AG08395 (cell line): ENCODE data around the gene AGK.

Experiments used
- DNase-seq: peaks from one replicate; pipeline ENCODE4 v3.0.0; 2012; ENCODE audit warnings: mixed read lengths, low spot score

Gene AGK

GRCh38 chr7:141648276-141649114 lies 97.3 kb downstream of the AGK start:
- no peak for DNase-seq

GRCh38 chr7:141649137-141649864 lies 98.1 kb downstream of the AGK start:
- no peak for DNase-seq

DNA sequence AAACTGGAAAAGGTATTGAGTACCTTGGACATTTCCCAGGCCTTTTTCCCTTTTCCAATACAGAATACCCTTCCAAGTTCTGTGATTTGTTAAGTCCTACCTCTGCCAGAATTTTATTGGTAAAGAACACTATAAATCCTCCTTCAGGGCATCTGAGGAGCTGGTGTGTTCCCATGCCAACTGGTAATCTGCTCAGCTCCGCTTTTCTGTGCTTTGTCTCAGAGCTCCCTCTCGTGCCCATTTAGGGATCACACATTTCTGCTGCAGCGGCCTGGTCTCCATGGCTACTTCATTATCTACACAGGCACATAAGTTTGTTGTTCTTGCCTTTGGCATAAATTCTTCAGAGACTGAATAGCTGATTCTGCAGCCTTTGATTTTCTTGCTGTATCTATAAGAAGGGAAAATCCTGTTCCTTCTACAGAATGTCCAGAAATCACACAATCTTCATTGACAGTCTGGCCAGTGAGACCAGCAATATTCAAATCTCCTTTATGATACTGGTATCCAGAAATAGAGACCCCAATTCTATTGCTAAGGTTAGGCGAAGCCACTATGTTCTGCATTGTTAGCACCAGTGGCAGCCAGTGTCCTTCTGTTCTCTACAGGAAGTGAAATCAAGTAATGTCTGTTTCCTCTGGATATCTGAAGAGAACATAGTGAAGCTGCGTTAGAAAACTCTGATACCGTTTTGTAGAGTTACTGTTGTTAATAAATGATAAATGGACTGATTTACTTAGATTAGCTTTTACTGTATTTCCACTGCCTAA lies 98.8 kb downstream of the AGK start:
- peak; percentile 90 for DNase-seq

GRCh38 chr7:141651417-141651816 lies 100.2 kb downstream of the AGK start:
- DNase-seq, result no peak

GRCh38 chr7:141652691-141653090 lies 101.5 kb downstream of the AGK start:
- DNase-seq, result no peak

- peak; percentile 62 for DNase-seq
Measured at GRCh38 chr7:141654551-141654950, 103.3 kb downstream of the AGK start.

GRCh38 chr7:141659501-141659900 lies 108.3 kb downstream of the AGK start:
- DNase-seq, result no peak

DNA sequence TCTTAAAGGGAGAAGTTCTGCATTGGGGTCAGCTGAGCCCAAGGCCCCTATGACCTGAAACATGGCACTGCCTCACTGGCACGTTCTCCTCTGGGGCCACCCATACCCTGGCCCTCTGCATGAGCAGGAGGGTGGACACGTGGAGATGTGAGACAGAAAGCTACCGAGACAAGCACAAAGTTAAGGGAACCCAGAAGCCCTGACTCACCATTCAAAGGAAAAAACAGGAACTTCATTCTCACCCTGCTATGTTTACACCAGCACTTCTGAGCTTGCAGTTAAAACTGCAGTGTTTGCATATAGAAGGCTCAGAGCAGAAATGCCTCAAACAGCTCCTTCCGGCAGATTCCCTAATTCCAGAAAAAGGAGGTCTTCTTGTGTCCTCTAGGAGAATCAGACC lies 109.0 kb downstream of the AGK start:
- no peak for DNase-seq

DNA sequence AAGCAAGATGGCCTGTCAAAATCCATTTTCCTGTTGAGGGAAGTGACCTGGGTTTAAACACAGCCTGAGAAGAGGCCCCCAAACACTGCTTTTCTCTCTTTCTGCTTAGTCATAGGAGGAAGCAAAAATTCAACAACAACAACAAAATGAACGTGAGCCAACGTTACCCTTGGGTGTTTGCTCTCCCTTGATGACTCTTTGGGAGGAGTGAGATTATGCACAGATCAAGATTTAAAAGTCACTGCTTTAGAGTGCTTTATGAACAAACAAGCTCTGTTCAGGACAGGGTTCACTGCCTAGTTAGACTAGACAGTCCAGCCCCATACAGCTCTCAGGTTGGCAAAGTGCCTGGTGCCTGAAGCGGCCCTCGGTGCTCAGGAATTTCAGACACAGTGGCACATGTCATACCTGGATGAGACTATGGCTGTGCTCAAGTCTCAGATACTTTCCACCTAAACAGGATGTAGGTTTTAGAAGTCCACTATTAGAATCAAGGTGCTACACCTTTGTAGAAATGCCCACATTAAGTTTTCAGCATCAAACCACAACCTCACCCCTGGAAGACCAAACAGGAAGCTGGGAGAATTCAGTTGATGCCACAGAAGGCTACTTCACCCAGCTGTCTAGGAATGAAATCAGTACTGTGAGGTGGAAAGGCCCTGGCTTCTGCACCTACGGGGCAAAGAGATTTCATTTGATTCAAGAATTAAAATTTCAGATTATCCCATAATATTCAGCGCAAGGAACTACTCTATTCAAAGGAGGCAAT lies 112.1 kb downstream of the AGK start:
- no peak for DNase-seq

- DNase-seq, result no peak
Measured at GRCh38 chr7:141664450-141664849, 113.2 kb downstream of the AGK start.

DNA sequence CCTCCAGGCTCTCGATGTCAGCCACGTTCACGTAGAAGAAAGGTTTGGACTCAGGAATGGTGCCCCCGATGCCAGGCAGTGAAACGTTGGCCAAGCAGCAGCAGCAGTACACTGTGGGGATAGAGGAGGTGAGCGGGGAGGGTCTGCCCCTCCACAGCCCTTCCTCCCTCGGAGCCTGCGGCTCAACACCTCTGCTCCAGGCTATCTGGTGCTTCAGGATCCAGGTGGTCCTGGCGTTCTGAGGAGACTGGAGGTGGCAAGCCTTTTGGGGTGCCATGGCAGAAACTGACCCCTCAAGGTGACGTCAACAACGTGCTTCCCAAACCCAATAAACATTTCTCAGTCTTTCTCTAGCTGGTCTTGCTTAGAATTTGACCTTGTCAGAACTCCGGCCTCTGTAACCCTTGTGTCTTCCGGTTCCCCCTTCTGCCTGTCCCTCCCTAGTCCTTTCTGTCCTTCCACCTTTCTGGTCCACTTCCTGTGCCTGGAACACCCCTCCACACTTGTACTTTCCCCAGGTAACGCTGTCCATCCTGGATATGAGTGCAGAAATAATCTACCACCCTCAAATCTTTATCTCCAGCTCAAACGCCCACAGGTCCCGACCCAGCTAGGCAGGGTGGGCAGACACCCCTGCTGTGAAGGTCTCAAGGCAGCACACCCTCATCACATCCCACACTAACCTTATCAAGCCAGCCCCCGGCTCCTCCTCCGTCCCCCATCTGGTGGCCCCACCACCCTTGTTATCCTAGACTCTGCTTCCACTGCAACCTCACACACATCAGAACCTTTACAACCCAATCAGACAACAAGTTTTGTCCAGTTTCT lies 114.2 kb downstream of the AGK start:
- no peak for DNase-seq

GRCh38 chr7:141666071-141666470 lies 114.9 kb downstream of the AGK start:
- DNase-seq, result no peak

- no peak for DNase-seq
Measured at GRCh38 chr7:141668853-141669252, 117.6 kb downstream of the AGK start.

DNA sequence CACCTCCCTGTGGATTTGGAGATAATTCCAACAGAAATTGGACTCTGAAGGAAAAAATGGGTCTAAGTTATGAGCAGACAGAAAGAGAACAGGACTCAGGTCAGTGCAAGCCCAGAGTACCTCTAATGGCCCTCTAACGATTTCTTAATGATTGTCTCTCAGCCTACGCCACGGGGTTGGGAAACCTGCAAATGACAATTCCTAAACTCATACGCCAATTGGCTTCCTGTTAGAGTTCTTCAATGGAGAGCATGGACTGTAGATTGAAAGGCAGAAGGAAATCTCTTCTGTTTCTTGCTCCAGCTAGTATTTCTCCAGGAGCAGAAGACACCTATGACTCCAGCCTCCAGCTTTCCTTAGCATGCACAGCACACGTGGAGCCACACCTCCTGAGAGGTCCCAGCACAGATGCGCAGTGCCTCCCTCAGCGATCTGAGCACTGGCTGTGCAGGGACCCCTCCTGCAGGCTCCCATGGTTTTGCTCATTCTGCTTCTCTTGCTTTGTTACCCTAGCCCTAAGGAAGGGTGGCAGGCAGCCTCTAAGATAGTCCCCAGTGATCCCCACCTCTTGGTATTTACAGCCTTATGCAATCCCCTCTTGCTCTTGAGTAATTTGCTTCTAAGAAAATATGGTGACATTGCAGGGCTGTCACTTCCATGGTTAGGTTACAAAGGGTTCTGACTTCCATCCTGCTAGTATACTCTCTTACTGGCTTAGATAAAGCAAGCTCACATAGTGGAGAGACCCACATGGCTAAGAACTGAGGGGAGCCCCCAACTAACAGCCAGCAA lies 120.7 kb downstream of the AGK start:
- no peak for DNase-seq

GRCh38 chr7:141673346-141673745 lies 122.1 kb downstream of the AGK start:
- DNase-seq, result no peak

DNA sequence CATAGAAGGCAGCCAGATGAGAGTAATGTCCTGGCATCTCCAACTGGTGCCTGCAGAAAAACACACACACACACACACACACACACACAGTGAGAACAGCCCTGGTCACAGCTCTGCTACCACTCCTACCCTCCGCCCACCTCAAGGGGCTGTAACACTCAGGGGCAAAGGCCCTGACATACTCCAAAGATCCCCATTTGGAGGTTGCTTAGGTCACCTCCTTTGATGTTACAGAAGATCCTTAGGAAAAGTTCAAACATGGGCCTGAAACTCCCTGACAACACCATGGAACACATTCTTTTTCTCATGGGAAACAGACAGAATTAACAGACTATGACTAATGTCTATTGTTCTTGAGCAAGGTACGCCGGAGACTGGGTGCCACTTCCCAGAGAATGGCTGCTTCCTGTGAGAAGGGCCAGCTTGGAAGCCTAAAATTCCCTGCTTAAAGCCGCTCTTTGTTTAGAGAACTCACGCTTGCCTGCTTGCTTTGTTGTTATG lies 123.0 kb downstream of the AGK start:
- no peak for DNase-seq

DNA sequence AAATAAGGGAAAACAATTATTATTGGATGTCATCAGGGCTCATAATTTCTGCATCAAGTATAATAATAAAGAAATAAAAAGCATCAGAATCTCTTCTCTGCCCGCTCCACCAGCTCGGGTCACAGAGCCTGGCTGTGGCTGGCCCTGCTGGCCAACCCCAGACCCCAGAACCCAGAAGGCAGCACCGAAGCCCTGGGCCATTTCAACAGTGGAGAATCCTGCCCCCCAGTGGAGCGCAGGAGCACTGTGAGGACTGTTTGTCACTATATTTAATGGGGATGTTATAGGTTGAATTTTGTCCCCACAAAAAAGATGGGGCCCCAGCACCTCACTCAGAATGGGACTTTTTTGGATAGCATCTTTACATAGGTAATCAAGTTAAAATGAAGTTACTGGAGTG lies 123.5 kb downstream of the AGK start:
- DNase-seq, result no peak

- DNase-seq, result no peak
Measured at GRCh38 chr7:141675436-141676215, 124.4 kb downstream of the AGK start.

GRCh38 chr7:141676618-141677017 lies 125.4 kb downstream of the AGK start:
- DNase-seq, result no peak
